Measurements from ENCODE around the gene ACADVL.

ACADVL gene

DNA sequence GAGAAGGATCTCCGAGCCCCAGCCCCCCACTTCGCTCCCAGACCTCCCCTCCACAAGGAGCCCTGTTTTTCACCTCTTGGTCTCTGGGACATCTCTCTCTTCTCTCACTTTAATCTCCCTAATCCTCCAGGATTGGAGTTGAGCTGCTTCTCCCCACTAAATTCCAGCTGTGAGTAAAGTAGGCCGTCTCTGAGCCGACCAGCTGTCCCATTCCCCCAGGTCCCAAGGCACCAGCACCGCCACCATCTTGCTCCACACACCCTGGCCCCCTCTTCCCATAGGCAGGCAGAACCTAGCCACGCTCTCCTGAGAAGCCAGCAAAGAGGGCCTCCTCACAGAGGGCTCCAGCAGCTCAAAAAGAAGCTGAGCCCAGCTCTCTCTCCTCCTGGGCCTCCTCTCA, 980 bp upstream of the ACADVL start:
- TF ChIP-seq, protein P1, sequence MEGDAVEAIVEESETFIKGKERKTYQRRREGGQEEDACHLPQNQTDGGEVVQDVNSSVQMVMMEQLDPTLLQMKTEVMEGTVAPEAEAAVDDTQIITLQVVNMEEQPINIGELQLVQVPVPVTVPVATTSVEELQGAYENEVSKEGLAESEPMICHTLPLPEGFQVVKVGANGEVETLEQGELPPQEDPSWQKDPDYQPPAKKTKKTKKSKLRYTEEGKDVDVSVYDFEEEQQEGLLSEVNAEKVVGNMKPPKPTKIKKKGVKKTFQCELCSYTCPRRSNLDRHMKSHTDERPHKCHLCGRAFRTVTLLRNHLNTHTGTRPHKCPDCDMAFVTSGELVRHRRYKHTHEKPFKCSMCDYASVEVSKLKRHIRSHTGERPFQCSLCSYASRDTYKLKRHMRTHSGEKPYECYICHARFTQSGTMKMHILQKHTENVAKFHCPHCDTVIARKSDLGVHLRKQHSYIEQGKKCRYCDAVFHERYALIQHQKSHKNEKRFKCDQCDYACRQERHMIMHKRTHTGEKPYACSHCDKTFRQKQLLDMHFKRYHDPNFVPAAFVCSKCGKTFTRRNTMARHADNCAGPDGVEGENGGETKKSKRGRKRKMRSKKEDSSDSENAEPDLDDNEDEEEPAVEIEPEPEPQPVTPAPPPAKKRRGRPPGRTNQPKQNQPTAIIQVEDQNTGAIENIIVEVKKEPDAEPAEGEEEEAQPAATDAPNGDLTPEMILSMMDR (IDR thresholded peaks at IDR 0.05; ENCODE audit: borderline replicate concordance, insufficient read depth, low read depth, low read length) = no peak
- H3K4me3 ChIP-seq (ENCODE audit: low read depth, low read length) = no peak overlapping the region

DNA sequence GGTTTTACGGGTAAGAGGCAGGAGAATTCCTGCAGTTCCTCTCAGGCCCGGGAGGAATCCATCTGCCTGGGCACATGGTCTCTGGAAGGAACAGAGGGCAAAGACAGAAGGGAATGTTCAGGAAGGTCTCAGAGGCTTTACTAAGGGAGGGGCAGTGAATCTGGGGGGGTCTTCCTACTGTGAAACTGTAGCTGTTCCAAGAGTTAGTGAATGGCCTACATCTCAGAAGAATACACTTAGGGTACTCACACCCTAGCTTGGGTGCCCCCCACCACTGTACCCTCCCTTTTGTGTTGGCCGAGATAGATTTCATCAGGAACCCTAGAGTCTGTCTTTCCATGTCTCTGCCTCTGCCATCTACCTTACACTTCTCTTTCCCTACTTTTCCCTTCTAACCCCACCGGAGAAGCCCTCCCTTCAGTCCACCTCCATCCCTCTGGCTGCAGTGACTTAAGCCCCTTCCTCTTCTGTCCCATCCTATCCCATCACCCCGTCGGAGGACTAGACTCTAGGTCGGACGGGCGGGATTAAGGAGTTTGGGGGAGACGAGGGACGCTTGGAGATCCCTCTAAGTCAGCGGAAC, 418 bp upstream of the ACADVL start:
- H3K4me3 ChIP-seq (ENCODE audit: low read depth, low read length) = peak overlapping the region; percentile 90
- TF ChIP-seq, protein P1 (IDR thresholded peaks at IDR 0.05; ENCODE audit: borderline replicate concordance, insufficient read depth, low read depth, low read length) = no peak

DNA sequence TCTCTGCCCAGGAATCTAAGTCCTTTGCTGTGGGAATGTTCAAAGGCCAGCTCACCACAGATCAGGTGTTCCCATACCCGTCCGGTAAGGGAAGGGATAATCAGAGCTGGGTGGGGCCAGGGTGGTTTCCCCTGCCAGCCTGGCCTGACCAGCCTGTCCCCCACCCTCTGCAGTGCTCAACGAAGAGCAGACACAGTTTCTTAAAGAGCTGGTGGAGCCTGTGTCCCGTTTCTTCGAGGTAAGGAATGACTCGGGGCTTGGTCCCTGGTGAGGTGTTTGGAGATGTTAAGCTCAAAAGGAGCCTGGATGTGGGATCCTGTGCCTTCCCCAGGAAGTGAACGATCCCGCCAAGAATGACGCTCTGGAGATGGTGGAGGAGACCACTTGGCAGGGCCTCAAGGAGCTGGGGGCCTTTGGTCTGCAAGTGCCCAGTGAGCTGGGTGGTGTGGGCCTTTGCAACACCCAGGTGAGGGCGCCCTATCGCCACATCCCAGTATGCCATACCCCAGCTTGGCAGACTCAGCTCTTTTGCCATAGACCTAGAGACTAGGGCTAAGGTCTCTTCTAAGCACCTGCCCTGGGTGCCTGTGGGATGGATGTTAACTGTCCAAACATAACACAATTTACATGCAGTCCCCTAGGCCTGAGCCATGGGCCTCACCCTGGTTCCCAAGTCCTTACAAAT, 997 bp downstream of the ACADVL start:
- H3K4me3 ChIP-seq (ENCODE audit: low read depth, low read length) = peak overlapping the region; percentile 90
- TF ChIP-seq, protein P1 (IDR thresholded peaks at IDR 0.05; ENCODE audit: borderline replicate concordance, insufficient read depth, low read depth, low read length) = peak; percentile 60

DNA sequence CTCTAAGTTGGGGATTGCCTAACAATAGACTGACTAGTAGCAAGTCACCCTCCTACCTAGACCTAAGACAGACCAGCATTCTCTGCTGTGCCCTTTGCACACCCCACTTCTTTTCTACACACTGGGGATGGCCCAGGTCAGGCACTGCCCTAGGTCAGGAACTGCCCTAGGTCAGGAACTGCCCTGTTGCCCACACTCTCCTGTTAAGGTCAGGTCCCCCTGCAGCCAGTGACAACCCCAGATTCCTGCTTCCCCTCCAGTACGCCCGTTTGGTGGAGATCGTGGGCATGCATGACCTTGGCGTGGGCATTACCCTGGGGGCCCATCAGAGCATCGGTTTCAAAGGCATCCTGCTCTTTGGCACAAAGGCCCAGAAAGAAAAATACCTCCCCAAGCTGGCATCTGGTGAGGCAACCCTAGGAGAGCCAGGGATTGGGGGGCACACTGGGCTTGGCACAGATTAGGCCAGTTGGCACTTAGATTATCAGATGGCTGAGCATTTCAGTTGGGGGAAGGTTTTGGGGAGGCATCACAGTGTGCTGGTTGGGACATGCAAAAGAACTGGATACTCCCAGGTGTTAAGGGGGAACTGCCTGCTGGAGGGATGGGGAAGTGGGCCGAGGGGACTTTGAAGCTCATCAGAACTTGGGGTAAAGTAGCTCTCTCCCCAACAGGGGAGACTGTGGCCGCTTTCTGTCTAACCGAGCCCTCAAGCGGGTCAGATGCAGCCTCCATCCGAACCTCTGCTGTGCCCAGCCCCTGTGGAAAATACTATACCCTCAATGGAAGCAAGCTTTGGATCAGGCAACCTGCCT, 1.7 kb downstream of the ACADVL start:
- TF ChIP-seq, protein P1 (IDR thresholded peaks at IDR 0.05; ENCODE audit: borderline replicate concordance, insufficient read depth, low read depth, low read length) = no peak
- H3K4me3 ChIP-seq (ENCODE audit: low read depth, low read length) = no peak overlapping the region

DNA sequence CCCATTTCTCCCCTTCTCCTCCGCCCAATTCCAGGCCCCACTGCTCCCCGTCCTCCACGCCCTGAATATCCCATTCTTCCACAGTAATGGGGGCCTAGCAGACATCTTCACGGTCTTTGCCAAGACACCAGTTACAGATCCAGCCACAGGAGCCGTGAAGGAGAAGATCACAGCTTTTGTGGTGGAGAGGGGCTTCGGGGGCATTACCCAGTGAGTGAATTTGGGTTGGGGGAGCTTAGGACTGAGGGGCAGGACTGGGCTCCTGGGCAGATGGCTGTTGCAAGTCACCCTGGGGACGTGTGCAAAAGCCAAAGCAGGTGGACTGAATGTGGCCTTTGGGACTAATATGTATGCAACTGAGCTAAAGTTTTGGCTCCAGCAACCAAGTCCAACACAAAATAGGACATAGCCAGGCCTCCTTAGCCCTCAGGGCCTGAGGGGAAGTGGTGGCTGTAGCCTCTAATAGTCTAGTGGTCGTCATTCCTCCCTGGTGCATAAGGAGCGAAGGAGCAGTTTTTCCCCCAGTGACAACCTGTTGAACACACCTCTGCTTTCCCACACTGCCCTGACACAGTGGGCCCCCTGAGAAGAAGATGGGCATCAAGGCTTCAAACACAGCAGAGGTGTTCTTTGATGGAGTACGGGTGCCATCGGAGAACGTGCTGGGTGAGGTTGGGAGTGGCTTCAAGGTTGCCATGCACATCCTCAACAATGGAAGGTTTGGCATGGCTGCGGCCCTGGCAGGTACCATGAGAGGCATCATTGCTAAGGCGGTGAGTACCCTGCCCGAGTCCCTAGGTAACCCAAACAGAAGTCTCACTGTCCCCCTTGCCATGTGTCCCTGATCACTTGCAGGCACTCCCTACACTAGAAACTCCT, 2.6 kb downstream of the ACADVL start:
- no peak overlapping the region for H3K4me3 ChIP-seq (ENCODE audit: low read depth, low read length)

DNA sequence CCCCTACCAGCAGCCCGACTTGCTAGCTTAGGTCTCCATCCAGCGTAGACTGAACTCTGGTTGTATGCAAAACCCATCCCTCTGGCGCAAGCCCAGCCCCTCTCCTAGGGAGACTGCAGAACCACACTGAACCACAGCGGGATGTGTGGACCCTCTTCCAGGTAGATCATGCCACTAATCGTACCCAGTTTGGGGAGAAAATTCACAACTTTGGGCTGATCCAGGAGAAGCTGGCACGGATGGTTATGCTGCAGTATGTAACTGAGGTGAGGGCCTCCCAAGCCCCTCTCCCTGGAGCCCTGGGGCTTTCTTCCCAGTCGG, 3.2 kb downstream of the ACADVL start:
- no peak overlapping the region for H3K4me3 ChIP-seq (ENCODE audit: low read depth, low read length)
- TF ChIP-seq, protein P1 (IDR thresholded peaks at IDR 0.05; ENCODE audit: borderline replicate concordance, insufficient read depth, low read depth, low read length) = no peak

More for the DNA sequence above, 2.6 kb downstream of the ACADVL start:
- TF ChIP-seq, protein P1 (IDR thresholded peaks at IDR 0.05; ENCODE audit: borderline replicate concordance, insufficient read depth, low read depth, low read length) = no peak
